ENCODE results near the gene F13A1.

DNA sequence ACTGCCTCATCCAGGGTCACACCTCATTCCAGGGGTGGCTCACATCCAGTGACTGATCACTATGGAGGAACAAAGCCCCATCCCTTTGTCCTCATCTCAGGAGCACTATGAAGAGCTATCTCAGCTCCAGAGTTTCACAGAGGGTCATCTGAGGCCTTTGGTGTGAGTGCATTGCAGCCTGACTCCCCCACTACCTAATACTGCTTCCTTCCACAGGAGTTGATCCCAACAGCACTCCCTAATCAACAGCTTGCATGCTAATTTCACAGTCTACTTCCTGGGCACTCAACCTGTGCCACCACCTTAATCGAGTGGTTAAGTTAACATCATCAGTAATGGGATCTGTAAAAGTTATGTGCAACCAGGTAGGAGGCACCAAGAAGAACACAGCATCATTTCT is 37.7 kb downstream of the F13A1 start:
- TF ChIP-seq, protein P1, sequence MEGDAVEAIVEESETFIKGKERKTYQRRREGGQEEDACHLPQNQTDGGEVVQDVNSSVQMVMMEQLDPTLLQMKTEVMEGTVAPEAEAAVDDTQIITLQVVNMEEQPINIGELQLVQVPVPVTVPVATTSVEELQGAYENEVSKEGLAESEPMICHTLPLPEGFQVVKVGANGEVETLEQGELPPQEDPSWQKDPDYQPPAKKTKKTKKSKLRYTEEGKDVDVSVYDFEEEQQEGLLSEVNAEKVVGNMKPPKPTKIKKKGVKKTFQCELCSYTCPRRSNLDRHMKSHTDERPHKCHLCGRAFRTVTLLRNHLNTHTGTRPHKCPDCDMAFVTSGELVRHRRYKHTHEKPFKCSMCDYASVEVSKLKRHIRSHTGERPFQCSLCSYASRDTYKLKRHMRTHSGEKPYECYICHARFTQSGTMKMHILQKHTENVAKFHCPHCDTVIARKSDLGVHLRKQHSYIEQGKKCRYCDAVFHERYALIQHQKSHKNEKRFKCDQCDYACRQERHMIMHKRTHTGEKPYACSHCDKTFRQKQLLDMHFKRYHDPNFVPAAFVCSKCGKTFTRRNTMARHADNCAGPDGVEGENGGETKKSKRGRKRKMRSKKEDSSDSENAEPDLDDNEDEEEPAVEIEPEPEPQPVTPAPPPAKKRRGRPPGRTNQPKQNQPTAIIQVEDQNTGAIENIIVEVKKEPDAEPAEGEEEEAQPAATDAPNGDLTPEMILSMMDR (IDR thresholded peaks at IDR 0.05), result no peak
- no peak for TF ChIP-seq POLR2A (IDR thresholded peaks at IDR 0.05)
